HepG2 (cell line): ENCODE measurements around the gene TMEM258. TPM values are rescaled to one million over a fixed set of nuclear protein-coding genes. Genes with fewer than 3 reads are reported as not detected.

ENCODE experiments used
- CCAR2 ChIP-seq: fragments of 200-400 bp; formaldehyde crosslinking; optimal IDR thresholded peaks from 2 replicates; pipeline ENCODE3; 2018; ENCODE audit warnings: low read depth, mild to moderate bottlenecking, low read length, moderate library complexity
- FOSL2 ChIP-seq: sonication (generic); formaldehyde crosslinking; IDR thresholded peaks from 2 replicates; pipeline ENCODE4 v1.4.0; 2020; ENCODE audit warnings: missing genetic modification reagents
- GATA4 ChIP-seq: sonication (generic); IDR thresholded peaks from 2 replicates; pipeline ENCODE4 v1.6.1; 2016; ENCODE audit warnings: antibody characterized with exemption, low read depth, borderline replicate concordance
- GATAD2A ChIP-seq: IDR thresholded peaks from 2 replicates; pipeline ENCODE4 v1.6.1; 2016
- HNRNPK ChIP-seq: fragments of 200-400 bp; formaldehyde crosslinking; IDR thresholded peaks from 2 replicates; pipeline ENCODE4 v1.6.1; 2018; ENCODE audit warnings: low read length, low read depth, moderate library complexity, mild to moderate bottlenecking; ENCODE audit not compliant: poor library complexity, severe bottlenecking
- IRX3 ChIP-seq: sonication (generic); formaldehyde crosslinking; IDR thresholded peaks from 2 replicates; pipeline ENCODE4 v1.8.1; 2023; ENCODE audit warnings: mild to moderate bottlenecking, low read depth, missing genetic modification reagents, borderline replicate concordance
- KLF15 ChIP-seq: sonication (generic); formaldehyde crosslinking; IDR thresholded peaks from 2 replicates; pipeline ENCODE4 v1.8.1; 2023; ENCODE audit warnings: borderline replicate concordance, mild to moderate bottlenecking, inconsistent platforms, missing genetic modification reagents, mixed read lengths
- LCORL ChIP-seq, 2 experiments: fragments of 450-650 bp in 1 of 2; sonication (generic) in 1 of 2; formaldehyde crosslinking in 1 of 2; IDR thresholded peaks; 2 replicates each; pipeline versions ENCODE4 v1.5.0 to v1.6.1; 2017 to 2020; ENCODE audit warnings: antibody characterized with exemption in 1 of 2, missing genetic modification reagents in 1 of 2
- PAX8 ChIP-seq: sonication (generic); formaldehyde crosslinking; IDR thresholded peaks from 2 replicates; pipeline ENCODE4 v1.8.0; 2022; ENCODE audit warnings: mild to moderate bottlenecking, missing genetic modification reagents, borderline replicate concordance
- SMARCC2 ChIP-seq: fragments of 450-650 bp; IDR thresholded peaks from 2 replicates; pipeline ENCODE4 v1.6.1; 2017; ENCODE audit warnings: antibody characterized with exemption, mild to moderate bottlenecking
- SNAI1 ChIP-seq: sonication (generic); formaldehyde crosslinking; IDR thresholded peaks from 2 replicates; pipeline ENCODE4 v1.5.0; 2020; ENCODE audit warnings: mild to moderate bottlenecking, missing genetic modification reagents, borderline replicate concordance
- TCF12 ChIP-seq, 2 experiments: fragments of 450-650 bp in 1 of 2; sonication (generic) in 1 of 2; formaldehyde crosslinking in 1 of 2; IDR thresholded peaks; 2 replicates each; pipeline versions ENCODE4 v1.6.1 to v1.8.0; 2017 to 2022; ENCODE audit warnings: antibody characterized with exemption in 1 of 2, mild to moderate bottlenecking in 1 of 2, missing genetic modification reagents in 1 of 2, moderate library complexity in 1 of 2
- TFAP4 ChIP-seq: sonication (generic); IDR thresholded peaks from 2 replicates; pipeline ENCODE4 v1.6.1; 2016; ENCODE audit warnings: low read depth, borderline replicate concordance
- THAP8 ChIP-seq: sonication (generic); formaldehyde crosslinking; IDR thresholded peaks from 2 replicates; pipeline ENCODE4 v1.5.1; 2020; ENCODE audit warnings: missing genetic modification reagents, mild to moderate bottlenecking, borderline replicate concordance
- ZNF160 ChIP-seq: sonication (generic); formaldehyde crosslinking; IDR thresholded peaks from 2 replicates; pipeline ENCODE4 v1.8.0; 2022; ENCODE audit warnings: mild to moderate bottlenecking, inconsistent platforms, missing genetic modification reagents
- ZNF335 ChIP-seq: sonication (generic); formaldehyde crosslinking; IDR thresholded peaks from 2 replicates; pipeline ENCODE4 v1.4.0; 2020; ENCODE audit warnings: missing genetic modification reagents
- ZNF431 ChIP-seq: sonication (generic); formaldehyde crosslinking; IDR thresholded peaks from 2 replicates; pipeline ENCODE4 v1.9.0; 2022; ENCODE audit warnings: missing genetic modification reagents, low read depth, mild to moderate bottlenecking, borderline replicate concordance
- ZNF569 ChIP-seq: sonication (generic); formaldehyde crosslinking; IDR thresholded peaks from 2 replicates; pipeline ENCODE4 v1.5.0; 2020; ENCODE audit warnings: mild to moderate bottlenecking, missing genetic modification reagents, moderate library complexity, borderline replicate concordance
- ZNF580 ChIP-seq: IDR thresholded peaks from 2 replicates; pipeline ENCODE4 v1.6.1; 2016; ENCODE audit warnings: low read depth, borderline replicate concordance
- ZNF607 ChIP-seq: sonication (generic); formaldehyde crosslinking; IDR thresholded peaks from 2 replicates; pipeline ENCODE4 v1.5.1; 2020; ENCODE audit warnings: missing genetic modification reagents, mild to moderate bottlenecking, borderline replicate concordance
- ZSCAN21 ChIP-seq: sonication (generic); formaldehyde crosslinking; IDR thresholded peaks from 2 replicates; pipeline ENCODE4 v1.8.0; 2022; ENCODE audit warnings: mild to moderate bottlenecking, missing genetic modification reagents, moderate library complexity, borderline replicate concordance
- polyA plus RNA-seq, 8 experiments: library from polyadenylated mRNA; depleted of rRNA in 3 of 8; stranded (reverse) in 7 of 8; unstranded in 1 of 8; fragments of >200 nt; fragmentation: Illumina TruSeq in 4 of 8; extraction: Trizol in 4 of 8; gene quantifications; 2 replicates each; pipeline versions ENCODE4 v1.2.1 to v1.2.3, GENCODE V29; 2011 to 2016; ENCODE audit warnings: low read depth in 4 of 8, missing spikeins in 1 of 8, mixed read lengths in 1 of 8; ENCODE audit not compliant: insufficient read depth in 1 of 8
- total RNA-seq, 5 experiments: library from RNA; depleted of rRNA; stranded (reverse); fragments of >200 nt; fragmentation: Illumina TruSeq; extraction: Trizol; gene quantifications; 2 replicates each; pipeline ENCODE4 v1.2.3, GENCODE V29; 2016; ENCODE audit warnings: low read depth in 1 of 5
- TF ChIP-seq, protein P1 (sequence below): sonication (generic); formaldehyde crosslinking; IDR thresholded peaks from 2 replicates; pipeline ENCODE4 v1.9.0; 2021; ENCODE audit warnings: missing genetic modification reagents, borderline replicate concordance

TMEM258 gene
- total and polyA plus RNA-seq, 2 of the 13 experiments (the other 11 are each of a cell fraction or from before 2014, with no cell fraction given) = 175 to 424 TPM

- TF ChIP-seq SMARCC2 (no peak), ZNF569 (CRISPR knock-in tag) (no peak), KLF15 (CRISPR knock-in tag) (peak; percentile 15; the same call in 1 of the 2 replicates), LCORL (IDR thresholded peaks at IDR 0.05) (no peak), LCORL (CRISPR knock-in tag; IDR thresholded peaks at IDR 0.05) (peak; percentile 56), GATA4 (peak; percentile 31; the same call in 1 of the 2 replicates), ZSCAN21 (CRISPR knock-in tag) (peak; percentile 55), ZNF160 (CRISPR knock-in tag) (no peak), ZNF580 (CRISPR knock-in tag) (no peak), THAP8 (CRISPR knock-in tag) (no peak; the same call in 1 of the 2 replicates), TFAP4 (peak; percentile 8; the same call in 1 of the 2 replicates), ZNF607 (peak; percentile 67; the same call in 1 of the 2 replicates), ZNF335 (no peak), GATAD2A (CRISPR knock-in tag) (peak; percentile 20; the same call in 1 of the 2 replicates), ZNF431 (CRISPR knock-in tag) (no peak), PAX8 (CRISPR knock-in tag) (no peak), HNRNPK (peak; percentile 30), FOSL2 (CRISPR knock-in tag) (no peak), CCAR2 (no peak), IRX3 (peak; percentile 25; the same call in 1 of the 2 replicates), SNAI1 (peak; percentile 71; the same call in 1 of the 2 replicates), TCF12 (IDR thresholded peaks at IDR 0.05) (no peak), TCF12 (CRISPR knock-in tag; IDR thresholded peaks at IDR 0.05) (peak; percentile 88)
- TF ChIP-seq, protein P1, sequence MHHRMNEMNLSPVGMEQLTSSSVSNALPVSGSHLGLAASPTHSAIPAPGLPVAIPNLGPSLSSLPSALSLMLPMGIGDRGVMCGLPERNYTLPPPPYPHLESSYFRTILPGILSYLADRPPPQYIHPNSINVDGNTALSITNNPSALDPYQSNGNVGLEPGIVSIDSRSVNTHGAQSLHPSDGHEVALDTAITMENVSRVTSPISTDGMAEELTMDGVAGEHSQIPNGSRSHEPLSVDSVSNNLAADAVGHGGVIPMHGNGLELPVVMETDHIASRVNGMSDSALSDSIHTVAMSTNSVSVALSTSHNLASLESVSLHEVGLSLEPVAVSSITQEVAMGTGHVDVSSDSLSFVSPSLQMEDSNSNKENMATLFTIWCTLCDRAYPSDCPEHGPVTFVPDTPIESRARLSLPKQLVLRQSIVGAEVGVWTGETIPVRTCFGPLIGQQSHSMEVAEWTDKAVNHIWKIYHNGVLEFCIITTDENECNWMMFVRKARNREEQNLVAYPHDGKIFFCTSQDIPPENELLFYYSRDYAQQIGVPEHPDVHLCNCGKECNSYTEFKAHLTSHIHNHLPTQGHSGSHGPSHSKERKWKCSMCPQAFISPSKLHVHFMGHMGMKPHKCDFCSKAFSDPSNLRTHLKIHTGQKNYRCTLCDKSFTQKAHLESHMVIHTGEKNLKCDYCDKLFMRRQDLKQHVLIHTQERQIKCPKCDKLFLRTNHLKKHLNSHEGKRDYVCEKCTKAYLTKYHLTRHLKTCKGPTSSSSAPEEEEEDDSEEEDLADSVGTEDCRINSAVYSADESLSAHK (CRISPR knock-in tag) = no peak
These were observed 22.8 kb upstream of the TMEM258 start (continued) for GRCh38 chr11:61814958-61815789.
